ENCODE results near the gene FBXW10B.
"Not testable (repeated sequence)": the region's sequence is repeated elsewhere in the genome, so short reads cannot be mapped to it uniquely, and the experiment has no call there.

Gene FBXW10B

GRCh38 chr17:15619331-15620058 is at the start of gene FBXW10B:
Gene FBXW10B, minus strand, starts transcription at chr17:15619704. Its CDS starts 192 bp downstream, at chr17:15619512.
- H3K4me3 ChIP-seq, H3K27ac ChIP-seq: not testable (repeated sequence)

GRCh38 chr17:15663691-15664090 is 44.2 kb upstream of the FBXW10B start:
- no peak overlapping the region for H3K27ac ChIP-seq
- H3K4me3 ChIP-seq: no peak overlapping the region

- no peak overlapping the region for H3K4me3 ChIP-seq
These were observed 43.7 kb upstream of the FBXW10B start for GRCh38 chr17:15663176-15663575.

GRCh38 chr17:15662681-15663080 is 43.2 kb upstream of the FBXW10B start:
- no peak overlapping the region for H3K4me3 ChIP-seq
- H3K27ac ChIP-seq: no peak overlapping the region

More at GRCh38 chr17:15663176-15663575, 43.7 kb upstream of the FBXW10B start:
- H3K27ac ChIP-seq: no peak overlapping the region

GRCh38 chr17:15660077-15660476 is 40.6 kb upstream of the FBXW10B start:
- Histone ChIP-seq H3K27ac (peak overlapping the region in 5 of 21 experiments; percentile 5 to 58 (median 39)), H3K4me3 (no peak overlapping the region)

GRCh38 chr17:15659663-15660062 is 40.2 kb upstream of the FBXW10B start:
- H3K4me3 ChIP-seq: no peak overlapping the region
- peak overlapping the region in 6 of 21 experiments; percentile 5 to 58 (median 36) for H3K27ac ChIP-seq

- peak overlapping the region in 5 of 21 experiments; percentile 5 to 58 (median 20) for H3K27ac ChIP-seq
These were observed 39.7 kb upstream of the FBXW10B start for GRCh38 chr17:15659236-15659635.

GRCh38 chr17:15658296-15658695 is 38.8 kb upstream of the FBXW10B start:
- Histone ChIP-seq H3K27ac (peak overlapping the region in 6 of 21 experiments; percentile 41 to 58 (median 46)), H3K4me3 (no peak overlapping the region)

More at GRCh38 chr17:15659236-15659635, 39.7 kb upstream of the FBXW10B start:
- no peak overlapping the region for H3K4me3 ChIP-seq

GRCh38 chr17:15657868-15658267 is 38.4 kb upstream of the FBXW10B start:
- no peak overlapping the region for H3K4me3 ChIP-seq
- H3K27ac ChIP-seq: peak overlapping the region in 6 of 21 experiments; percentile 41 to 58 (median 46)

- H3K27ac ChIP-seq: no peak overlapping the region
- H3K4me3 ChIP-seq: no peak overlapping the region
These were observed 35.5 kb upstream of the FBXW10B start for GRCh38 chr17:15654886-15655561.

GRCh38 chr17:15654401-15654800 is 34.9 kb upstream of the FBXW10B start:
- H3K4me3 ChIP-seq, H3K27ac ChIP-seq: not testable (repeated sequence)

- no peak overlapping the region for H3K27ac ChIP-seq
These were observed 33.5 kb upstream of the FBXW10B start for GRCh38 chr17:15652960-15653359.

GRCh38 chr17:15651583-15652110 is 32.1 kb upstream of the FBXW10B start:
- Histone ChIP-seq H3K27ac (peak overlapping the region in 20 of 21 experiments; percentile 62 to 88 (median 80)), H3K4me3 (peak overlapping the region; percentile 36 to 59 (median 48))

More at GRCh38 chr17:15652960-15653359, 33.5 kb upstream of the FBXW10B start:
- no peak overlapping the region for H3K4me3 ChIP-seq

GRCh38 chr17:15650741-15651582 is 31.5 kb upstream of the FBXW10B start:
- H3K27ac ChIP-seq: peak overlapping the region in 20 of 21 experiments; percentile 62 to 88 (median 80)
- peak overlapping the region; percentile 36 to 59 (median 48) for H3K4me3 ChIP-seq

- H3K27ac ChIP-seq: peak overlapping the region in 19 of 21 experiments; percentile 51 to 88 (median 80)
- H3K4me3 ChIP-seq: peak overlapping the region; percentile 36 to 59 (median 48)
These were observed 30.4 kb upstream of the FBXW10B start for GRCh38 chr17:15649861-15650421.

GRCh38 chr17:15648386-15648785 is 28.9 kb upstream of the FBXW10B start:
- H3K4me3 ChIP-seq: peak overlapping the region; percentile 1 to 59 (median 36)
- peak overlapping the region in 16 of 21 experiments; percentile 2 to 87 (median 55) for H3K27ac ChIP-seq

- peak overlapping the region in 1 of 7 experiments; percentile 4 for H3K4me3 ChIP-seq
- H3K27ac ChIP-seq: peak overlapping the region in 20 of 21 experiments; percentile 71 to 93 (median 86)
These were observed 26.4 kb upstream of the FBXW10B start for GRCh38 chr17:15645942-15646312.

- H3K4me3 ChIP-seq: peak overlapping the region in 1 of 7 experiments; percentile 4
- H3K27ac ChIP-seq: peak overlapping the region in 20 of 21 experiments; percentile 71 to 93 (median 86)
These were observed 25.8 kb upstream of the FBXW10B start for GRCh38 chr17:15645099-15645941.
